ENCODE measurements around the gene UBALD1.

Gene UBALD1

GRCh38 chr16:4641895-4642294 lies 27.2 kb upstream of the UBALD1 start:
- ATAC-seq = no peak

GRCh38 chr16:4641306-4641687 lies 26.6 kb upstream of the UBALD1 start:
- ATAC-seq = no peak

- ATAC-seq = no peak
Observed at GRCh38 chr16:4640572-4641305, 26.1 kb upstream of the UBALD1 start.

GRCh38 chr16:4639899-4640509 lies 25.3 kb upstream of the UBALD1 start:
- ATAC-seq = no peak

GRCh38 chr16:4637501-4638166 lies 22.9 kb upstream of the UBALD1 start:
- no peak for ATAC-seq

- no peak for ATAC-seq
Observed at GRCh38 chr16:4636196-4636595, 21.5 kb upstream of the UBALD1 start.

- no peak for ATAC-seq
Observed at GRCh38 chr16:4634768-4635167, 20.1 kb upstream of the UBALD1 start.

- ATAC-seq = no peak
Observed at GRCh38 chr16:4633910-4634635, 19.4 kb upstream of the UBALD1 start.

GRCh38 chr16:4631444-4631843 lies 16.8 kb upstream of the UBALD1 start:
- ATAC-seq = no peak

- no peak for ATAC-seq
Observed at GRCh38 chr16:4628283-4628682, 13.6 kb upstream of the UBALD1 start.

- ATAC-seq = peak; percentile 18 to 27
Observed at GRCh38 chr16:4626396-4626795, 11.7 kb upstream of the UBALD1 start.

- ATAC-seq = no peak
Observed at GRCh38 chr16:4625560-4626159, 11.0 kb upstream of the UBALD1 start.

- ATAC-seq = peak; percentile 36 to 47
Observed at GRCh38 chr16:4624827-4625559, 10.3 kb upstream of the UBALD1 start.

GRCh38 chr16:4624015-4624826 lies 9.5 kb upstream of the UBALD1 start, which contains the start of gene MGRN1:
Gene MGRN1 (plus strand): TSS chr16:4624826. CDS start chr16:4624961, 135 bp downstream.
- ATAC-seq = peak; percentile 88 to 91

GRCh38 chr16:4623593-4623992 lies 8.9 kb upstream of the UBALD1 start:
- no peak for ATAC-seq

GRCh38 chr16:4618645-4619418 lies 4.1 kb upstream of the UBALD1 start:
- no peak for ATAC-seq

GRCh38 chr16:4617880-4618279 lies 3.2 kb upstream of the UBALD1 start:
- ATAC-seq = no peak

- ATAC-seq = peak; percentile 89 to 90
Observed at GRCh38 chr16:4616047-4616811, 1.5 kb upstream of the UBALD1 start.

GRCh38 chr16:4615384-4616046 lies 827 bp upstream of the UBALD1 start:
- no peak for ATAC-seq

Data from activated CD4-positive, CD25-positive, alpha-beta regulatory T cell treated with anti-CD3 and anti-CD28 coated beads, Interleukin-2, amount 50 U/mL, for 24 hours (primary cell).